Naive thymus-derived CD8-positive, alpha-beta T cell (primary cell): ENCODE data around the gene GDPD3. TPM values are rescaled to one million over a fixed set of nuclear protein-coding genes. Genes with fewer than 3 reads are reported as not detected.

ENCODE experiments used
- ATAC-seq, 2 donors: fragments of 150-1000 bp; cut with Tn5 transposase in 1 of 2; sonication (Bioruptor Pico), chemical (Tn5 transposase) in 1 of 2; 1 replicate in 1 of 2; 2 replicates in 1 of 2; pipeline ENCODE4 v1.10.0; 2021; ENCODE audit warnings: mild to moderate bottlenecking in 2 of 2, moderate library complexity in 2 of 2
- POLR2A ChIA-PET: fragments of 350-600 bp; sonication (Branson Sonifier 250); formaldehyde crosslinking; loops from one replicate; lab custom pipeline; 2021; ENCODE audit warnings: antibody characterized with exemption; lab: Charles Lee
- DNase-seq, 10 donors: peaks; one replicate each; pipeline versions ENCODE4 v3.0.0 to v3.0.0-alpha.2; 2020 to 2022
- H3K27ac Mint-ChIP-seq, 10 donors: one replicate each; pipeline ENCODE4 v1.8.0; 2020 to 2022; ENCODE audit warnings: mild to moderate bottlenecking in 10 of 10, mixed read lengths in 10 of 10, moderate library complexity in 4 of 10, inconsistent platforms in 1 of 10
- H3K27me3 Mint-ChIP-seq, 5 donors: one replicate each; pipeline ENCODE4 v1.8.0; 2021 to 2022; ENCODE audit warnings: mixed read lengths in 5 of 5
- H3K36me3 Mint-ChIP-seq, 3 donors: one replicate each; pipeline ENCODE4 v1.8.0; 2020 to 2022; ENCODE audit warnings: mixed read lengths in 3 of 3, mild to moderate bottlenecking in 2 of 3, inconsistent platforms in 1 of 3
- H3K4me1 Mint-ChIP-seq, 4 donors: one replicate each; pipeline ENCODE4 v1.8.0; 2021 to 2022; ENCODE audit warnings: mixed read lengths in 4 of 4
- H3K4me3 Mint-ChIP-seq, 10 donors: one replicate each; pipeline ENCODE4 v1.8.0; 2020 to 2022; ENCODE audit warnings: mild to moderate bottlenecking in 10 of 10, mixed read lengths in 10 of 10, moderate library complexity in 6 of 10, inconsistent platforms in 1 of 10
- H3K9me3 Mint-ChIP-seq, 9 donors: one replicate each; pipeline ENCODE4 v1.8.0; 2020 to 2022; ENCODE audit warnings: mixed read lengths in 9 of 9, mild to moderate bottlenecking in 3 of 9, inconsistent platforms in 1 of 9, moderate library complexity in 1 of 9
- polyA plus RNA-seq, 3 donors: library from polyadenylated mRNA; unstranded; fragments of 300-500 nt; fragmentation: Illumina TruSeq; gene quantifications; one replicate each; pipeline ENCODE4 v1.2.3, GENCODE V29; 2021
- total RNA-seq, 8 experiments: library from RNA in 2 of 8; stranded (reverse) in 2 of 8; gene quantifications; one replicate each; pipeline ENCODE4 v1.2.3 and lab custom pipeline; 2021 to 2026

The GDPD3 gene
- total and polyA plus RNA-seq, 5 experiments from 2014 or later = 0.18 to 25.0 (median 19.8) TPM; not detected in 2

GRCh38 chr16:30091474-30092372 lies 21.6 kb downstream of the GDPD3 start, which contains the start of gene TBX6:
Gene TBX6 (minus strand): TSS chr16:30091924. CDS start chr16:30091193, 731 bp downstream.
- ATAC-seq = peak; percentile 77 to 81
- Mint-ChIP-seq H3K9me3 (peaks cover 0 to 8% (median under 1%) of the 10 kb centered on the region in 9 donors), H3K36me3 (peaks cover 0 to 24% (median 10%) of the 10 kb centered on the region in 3 donors), H3K4me1 (peaks cover 30 to 63% (median 57%) of the 10 kb centered on the region in 4 donors), H3K27ac (peak within 1 kb of the TSS; percentile 88 to 98 (median 94)), H3K4me3 (peak within 1 kb of the TSS; percentile 80 to 93 (median 91)), H3K27me3 (no peaks in the 10 kb centered on the region)
- DNase-seq = peak; percentile 86 to 93 (median 92)
- POLR2A ChIA-PET = interaction anchor here (0.6 to 9.0 kb wide), 21 partner anchors 11 to 400 kb away, joined by 3 to 320 read pairs (median 6); partner anchors contain the start of genes ALDOA, CORO1A, MAPK3 and PPP4C

DNA sequence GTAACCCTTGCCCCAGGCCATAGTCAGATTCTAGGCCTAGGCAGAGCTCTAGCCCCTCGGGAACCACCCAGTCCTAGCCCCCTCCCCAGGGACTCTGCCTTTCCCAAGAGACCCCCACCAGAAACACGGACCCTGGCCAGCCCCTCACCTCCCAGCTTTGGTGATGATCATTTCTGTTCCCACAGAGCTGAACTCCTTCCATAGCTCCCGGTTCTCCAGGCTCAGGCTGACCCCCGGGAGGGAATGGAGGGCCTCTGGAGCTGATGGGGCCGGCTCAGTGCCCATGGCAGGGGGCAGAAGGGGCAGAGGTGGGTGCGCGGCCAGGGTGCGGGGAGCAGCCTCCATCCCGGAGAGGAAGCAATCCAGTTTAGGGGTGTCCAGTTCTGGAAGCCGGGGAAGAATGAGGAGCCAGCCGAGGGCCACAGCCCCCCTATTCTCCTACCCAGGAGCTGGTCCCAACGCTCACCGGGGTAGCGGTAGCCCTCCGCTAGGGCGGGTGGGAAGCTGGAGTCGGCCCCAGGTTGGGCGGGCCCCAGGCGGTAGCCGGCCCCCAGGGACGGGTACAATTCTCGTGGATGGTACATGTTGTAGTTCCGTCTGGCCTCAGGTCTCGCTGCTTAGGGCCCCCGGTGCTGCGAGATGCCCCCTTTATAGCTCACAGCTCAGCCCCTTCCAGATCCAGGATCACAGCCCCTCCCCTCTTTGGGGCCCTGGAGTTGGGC lies 22.6 kb downstream of the GDPD3 start:
- Mint-ChIP-seq H3K4me1 (peaks cover 30 to 63% (median 55%) of the 10 kb centered on the region in 4 donors), H3K27ac (peak overlapping the region; percentile 16 to 94 (median 90)), H3K36me3 (peaks cover 0 to 24% (median 10%) of the 10 kb centered on the region in 3 donors), H3K27me3 (no peaks in the 10 kb centered on the region), H3K9me3 (peaks cover 0 to 2% (median 0%) of the 10 kb centered on the region in 9 donors), H3K4me3 (peak overlapping the region in 9 of 10 donors; percentile 64 to 87 (median 74))
- no peak for ATAC-seq
- POLR2A ChIA-PET = interaction anchor here (0.6 to 9.0 kb wide), 22 partner anchors 8 to 443 kb away, joined by 3 to 320 read pairs (median 6); partner anchors contain the start of genes ALDOA, CORO1A, PPP4C and SEPTIN1
- no peak for DNase-seq

DNA sequence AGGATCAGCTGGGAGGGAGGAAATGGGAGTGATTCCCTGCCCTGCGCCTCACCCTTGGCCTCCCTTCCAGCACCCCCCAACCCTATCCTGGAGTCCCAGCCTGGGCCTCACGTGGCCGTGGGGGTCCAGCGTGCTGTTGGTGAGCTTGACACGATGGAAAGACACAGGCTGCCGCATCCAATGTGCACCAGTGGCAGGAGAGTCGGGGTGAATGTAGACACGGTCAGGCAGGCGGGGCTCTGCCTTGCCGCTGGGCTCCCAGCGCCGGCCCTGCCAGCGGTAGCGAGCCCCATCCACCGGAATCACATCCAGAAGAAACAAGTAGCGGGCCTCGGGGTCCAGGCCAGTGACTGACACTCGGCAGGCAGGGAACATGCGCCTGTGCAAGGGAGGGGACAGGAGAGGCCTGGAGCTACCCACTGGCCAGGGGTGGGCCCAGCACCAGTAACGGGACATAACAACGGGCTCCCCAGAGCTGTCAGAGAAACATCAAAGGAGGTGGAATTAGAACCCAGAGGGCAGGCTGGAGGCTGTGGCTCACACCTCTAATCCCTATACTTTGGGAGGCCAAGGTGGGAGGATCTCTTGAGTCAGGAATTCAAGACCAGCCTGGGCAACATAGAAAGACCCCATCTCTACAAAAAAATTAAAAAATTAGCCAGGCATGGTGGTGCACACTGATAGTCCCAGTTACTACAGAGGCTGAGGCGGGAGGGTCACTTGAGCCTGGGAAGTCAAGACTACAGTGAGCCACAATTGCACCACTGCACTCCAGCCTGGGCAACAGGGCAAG lies 24.3 kb downstream of the GDPD3 start:
- DNase-seq (no peak), ATAC-seq (no peak)
- Mint-ChIP-seq H3K36me3 (peaks cover 0 to 20% (median 1%) of the 10 kb centered on the region in 3 donors), H3K27ac (peak overlapping the region in 7 of 10 donors; percentile 25 to 92 (median 88)), H3K27me3 (no peaks in the 10 kb centered on the region), H3K9me3 (no peaks in the 10 kb centered on the region), H3K4me3 (peak overlapping the region in 3 of 10 donors; percentile 18 to 73 (median 52)), H3K4me1 (peaks cover 22 to 47% (median 43%) of the 10 kb centered on the region in 4 donors)
- POLR2A ChIA-PET = interaction anchor here (0.6 to 9.0 kb wide), 8 partner anchors 14 to 614 kb away, joined by 3 to 320 read pairs (median 9); partner anchors contain the start of genes ALDOA, CORO1A, PPP4C and ZNF689

GRCh38 chr16:30088237-30088831 lies 25.0 kb downstream of the GDPD3 start:
- H3K27ac Mint-ChIP-seq = peak overlapping the region in 8 of 10 donors; percentile 46 to 90 (median 72)
- H3K9me3 Mint-ChIP-seq = no peaks in the 10 kb centered on the region
- POLR2A ChIA-PET = interaction anchor here (0.6 to 9.0 kb wide), 4 partner anchors 14 to 97 kb away, joined by 3 to 320 read pairs (median 160); partner anchors contain the start of genes ALDOA, CORO1A and PPP4C
- no peaks in the 10 kb centered on the region for H3K27me3 Mint-ChIP-seq
- peaks cover 22 to 45% (median 38%) of the 10 kb centered on the region in 4 donors for H3K4me1 Mint-ChIP-seq
- ATAC-seq (no peak), DNase-seq (no peak)
- peaks cover 0 to 23% (median 0%) of the 10 kb centered on the region in 3 donors for H3K36me3 Mint-ChIP-seq
- peak overlapping the region in 1 of 10 donors; percentile 38 for H3K4me3 Mint-ChIP-seq

GRCh38 chr16:30087181-30087898 lies 26.0 kb downstream of the GDPD3 start:
- ATAC-seq = no peak
- Mint-ChIP-seq H3K9me3 (no peaks in the 10 kb centered on the region), H3K27me3 (no peaks in the 10 kb centered on the region), H3K4me3 (no peak overlapping the region), H3K4me1 (peaks cover 22 to 37% (median 30%) of the 10 kb centered on the region in 4 donors), H3K27ac (peak overlapping the region in 6 of 10 donors; percentile 26 to 83 (median 44)), H3K36me3 (peaks cover 0 to 27% (median 0%) of the 10 kb centered on the region in 3 donors)
- POLR2A ChIA-PET = interaction anchor here (0.9 to 8.5 kb wide), 4 partner anchors 8 to 20 kb away, joined by 3 to 127 read pairs (median 4); partner anchors contain the start of genes PPP4C and YPEL3
- no peak for DNase-seq

- DNase-seq (no peak), ATAC-seq (no peak)
- Mint-ChIP-seq H3K4me1 (peaks cover 20 to 30% (median 25%) of the 10 kb centered on the region in 4 donors), H3K36me3 (peaks cover 0 to 32% (median 2%) of the 10 kb centered on the region in 3 donors), H3K9me3 (no peaks in the 10 kb centered on the region), H3K27ac (peak overlapping the region in 4 of 10 donors; percentile 10 to 83 (median 32)), H3K27me3 (no peaks in the 10 kb centered on the region), H3K4me3 (no peak overlapping the region)
- POLR2A ChIA-PET = interaction anchor here (0.9 to 1.9 kb wide), 3 partner anchors 9 to 19 kb away, joined by 3 to 4 read pairs (median 3); partner anchors contain the start of gene YPEL3
Observed at GRCh38 chr16:30086291-30087140, 26.8 kb downstream of the GDPD3 start.

GRCh38 chr16:30085820-30086219 lies 27.5 kb downstream of the GDPD3 start:
- POLR2A ChIA-PET = interaction anchor here (1.4 to 1.9 kb wide), 2 partner anchors 10 to 19 kb away, joined by 4 read pairs; partner anchors contain the start of gene YPEL3
- DNase-seq (no peak), ATAC-seq (no peak)
- H3K27ac Mint-ChIP-seq = peak overlapping the region in 1 of 10 donors; percentile 80
- H3K9me3 Mint-ChIP-seq = no peaks in the 10 kb centered on the region
- H3K36me3 Mint-ChIP-seq = peaks cover 0 to 38% (median 2%) of the 10 kb centered on the region in 3 donors
- no peaks in the 10 kb centered on the region for H3K27me3 Mint-ChIP-seq
- no peak overlapping the region for H3K4me3 Mint-ChIP-seq
- peaks cover 20 to 28% (median 24%) of the 10 kb centered on the region in 4 donors for H3K4me1 Mint-ChIP-seq

DNA sequence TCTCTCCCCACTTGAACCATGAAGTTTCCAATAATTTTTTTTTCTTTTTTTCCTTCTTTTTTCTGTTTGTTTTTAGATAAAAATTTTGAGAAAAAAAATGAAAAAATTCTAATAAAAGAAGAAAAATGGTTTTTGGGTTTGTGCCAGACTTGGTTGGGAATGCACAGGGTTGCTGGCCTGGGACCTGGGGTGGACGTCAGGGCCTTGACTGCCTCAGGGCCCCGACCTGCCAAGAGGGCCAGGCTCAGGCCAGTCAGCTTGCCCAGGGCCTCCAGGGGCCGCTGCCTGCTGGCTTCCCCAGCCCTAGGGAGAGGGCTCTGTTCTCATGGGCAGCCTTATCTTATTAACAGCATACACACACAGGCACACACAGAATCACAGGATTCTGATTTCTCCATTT lies 28.1 kb downstream of the GDPD3 start:
- Mint-ChIP-seq H3K9me3 (no peaks in the 10 kb centered on the region), H3K27me3 (no peaks in the 10 kb centered on the region), H3K4me3 (no peak overlapping the region), H3K4me1 (peaks cover 16 to 24% (median 20%) of the 10 kb centered on the region in 4 donors), H3K27ac (peak overlapping the region in 2 of 10 donors; percentile 36 to 80), H3K36me3 (peaks cover 0 to 41% (median 2%) of the 10 kb centered on the region in 3 donors)
- no peak for ATAC-seq
- POLR2A ChIA-PET = interaction anchor here (0.7 to 1.4 kb wide), 3 partner anchors 11 to 18 kb away, joined by 3 to 4 read pairs (median 4); partner anchors contain the start of gene YPEL3
- DNase-seq = no peak

DNA sequence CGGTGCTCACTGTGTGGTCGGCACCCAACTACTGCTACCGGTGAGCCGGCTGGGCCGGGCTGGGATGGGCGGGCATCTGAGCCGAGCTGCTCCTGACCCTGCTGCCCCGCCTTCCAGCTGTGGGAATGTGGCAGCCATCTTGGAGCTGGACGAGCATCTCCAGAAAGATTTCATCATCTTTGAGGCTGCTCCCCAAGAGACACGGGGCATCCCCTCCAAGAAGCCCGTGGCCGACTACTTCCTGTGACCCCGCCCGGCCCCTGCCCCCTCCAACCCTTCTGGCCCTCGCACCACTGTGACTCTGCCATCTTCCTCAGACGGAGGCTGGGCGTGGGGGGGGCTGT lies 28.5 kb downstream of the GDPD3 start:
- Mint-ChIP-seq H3K27me3 (no peaks in the 10 kb centered on the region), H3K9me3 (no peaks in the 10 kb centered on the region), H3K27ac (no peak overlapping the region), H3K4me3 (no peak overlapping the region), H3K4me1 (peaks cover 12 to 21% (median 16%) of the 10 kb centered on the region in 4 donors), H3K36me3 (peaks cover 0 to 43% (median 2%) of the 10 kb centered on the region in 3 donors)
- POLR2A ChIA-PET = interaction anchor here (0.7 to 1.4 kb wide), 3 partner anchors 11 to 18 kb away, joined by 3 to 4 read pairs (median 4); partner anchors contain the start of gene YPEL3
- ATAC-seq = no peak
- no peak for DNase-seq
